PC-3 (cell line): ENCODE measurements around the gene PABPC4L. TPM values are rescaled to one million over a fixed set of nuclear protein-coding genes. Genes with fewer than 3 reads are reported as not detected.
"Not testable (repeated sequence)": the region's sequence is repeated elsewhere in the genome, so short reads cannot be mapped to it uniquely, and the experiment has no call there.

Source experiments
- ATAC-seq: fragments of 200-7000 bp; cut with Tn5 transposase; 2 replicates; pipeline ENCODE4 v1.9.1; 2020; ENCODE audit warnings: mild to moderate bottlenecking, moderate library complexity
- BruUV-seq: library from RNA; stranded (reverse); fragments of 400-500 nt; replicated peaks from 2 replicates; lab custom pipeline; 2021; lab: Mats Ljungman, UMichigan
- CTCF ChIA-PET: fragments of 300-600 bp; sonication (Branson Sonifier 250); formaldehyde crosslinking; loops from one replicate; lab custom pipeline; 2022; ENCODE audit warnings: antibody characterized with exemption; lab: Charles Lee
- POLR2A ChIA-PET: fragments of 300-600 bp; sonication (Branson Sonifier 250); formaldehyde crosslinking; loops from one replicate; lab custom pipeline; 2022; ENCODE audit warnings: antibody characterized with exemption; ENCODE audit not compliant: unreplicated experiment; lab: Charles Lee
- DNase-seq: peaks from one replicate; pipeline ENCODE4 v3.0.0-alpha.2; 2015
- H2AFZ ChIP-seq: fragments of 300-600 bp; sonication (generic); 2 replicates; pipeline ENCODE4 v1.6.0; 2016; ENCODE audit warnings: antibody characterized with exemption, low read length
- H3F3A ChIP-seq: fragments of 300-600 bp; sonication (generic); one replicate; pipeline ENCODE4 v1.6.0; 2017; ENCODE audit warnings: antibody characterized with exemption, low read length, control low read depth, mild to moderate bottlenecking; ENCODE audit not compliant: unreplicated experiment
- H3K27ac ChIP-seq: fragments of 300-600 bp; sonication (generic); 2 replicates; pipeline ENCODE4 v1.5.1; 2016; ENCODE audit warnings: mild to moderate bottlenecking, low read length
- H3K27me3 ChIP-seq: fragments of 300-600 bp; sonication (generic); 2 replicates; pipeline ENCODE4 v1.6.1; 2016; ENCODE audit warnings: low read length, mixed read lengths
- H3K36me3 ChIP-seq: fragments of 300-600 bp; sonication (generic); 2 replicates; pipeline ENCODE4 v1.6.1; 2016; ENCODE audit warnings: low read depth, mixed run types, low read length, mixed read lengths
- H3K4me1 ChIP-seq: fragments of 300-600 bp; sonication (generic); 2 replicates; pipeline ENCODE4 v1.5.1; 2016; ENCODE audit warnings: low read length; ENCODE audit not compliant: insufficient read depth
- H3K4me2 ChIP-seq: fragments of 300-600 bp; sonication (generic); 2 replicates; pipeline ENCODE4 v1.6.0; 2016; ENCODE audit warnings: low read length
- H3K4me3 ChIP-seq: fragments of 300-600 bp; sonication (generic); 2 replicates; pipeline ENCODE4 v1.5.1; 2016; ENCODE audit warnings: mild to moderate bottlenecking, low read length, mixed read lengths
- H3K79me2 ChIP-seq: fragments of 300-600 bp; sonication (generic); 2 replicates; pipeline ENCODE4 v1.6.1; 2017; ENCODE audit warnings: low read length, mixed read lengths
- H3K9ac ChIP-seq: fragments of 300-600 bp; sonication (generic); 2 replicates; pipeline ENCODE4 v1.6.0; 2016; ENCODE audit warnings: mild to moderate bottlenecking, low read length
- H3K9me2 ChIP-seq: fragments of 300-600 bp; sonication (generic); replicated peaks from 2 replicates; pipeline ENCODE4 v1.6.1; 2016; ENCODE audit warnings: mixed run types, low read length, mixed read lengths
- H3K9me3 ChIP-seq: fragments of 300-600 bp; sonication (generic); 2 replicates; pipeline ENCODE4 v1.6.1; 2016; ENCODE audit warnings: low read length, mixed read lengths
- H4K20me1 ChIP-seq: fragments of 300-600 bp; sonication (generic); 2 replicates; pipeline ENCODE4 v1.6.1; 2016; ENCODE audit warnings: low read length, mixed read lengths
- CTCF ChIP-seq: fragments of 300-600 bp; sonication (generic); conservative IDR thresholded peaks from 2 replicates; pipeline ENCODE4 v1.5.1; 2017; ENCODE audit warnings: antibody characterized with exemption, low read depth, mild to moderate bottlenecking, low read length
- EZH2 ChIP-seq: fragments of 300-600 bp; sonication (generic); IDR thresholded peaks from one replicate; pipeline ENCODE4 v1.6.1; 2017; ENCODE audit warnings: antibody characterized with exemption, mild to moderate bottlenecking, low read length; ENCODE audit not compliant: unreplicated experiment
- EZH2phosphoT487 ChIP-seq: fragments of 300-600 bp; sonication (generic); IDR thresholded peaks from 2 replicates; pipeline ENCODE4 v1.6.1; 2018; ENCODE audit warnings: mild to moderate bottlenecking, antibody characterized with exemption, low read length, borderline replicate concordance
- intact Hi-C: fragments of 100-400 bp; cut with micrococcal nuclease; formaldehyde crosslinking; loops from 2 replicates; pipeline ENCODE4 v1.9.0; 2023
- total RNA-seq: library from RNA; depleted of rRNA; stranded (reverse); fragments of >200 nt; gene quantifications from 2 replicates; pipeline ENCODE4 v1.2.3, GENCODE V29; 2014

PABPC4L gene
- total RNA-seq, 1 experiment from 2014 or later, result 0.47 TPM

- no peaks in the 10 kb centered on the region for H3K27me3 ChIP-seq
- no peak overlapping the region for H3K9ac ChIP-seq
- H3K79me2 ChIP-seq, result no peaks in the 10 kb centered on the region
- BruUV-seq, result no TSS peak
- H3K9me3 ChIP-seq, result no peaks in the 10 kb centered on the region
- no peaks in the 10 kb centered on the region for H3F3A ChIP-seq
- no peaks in the 10 kb centered on the region for H4K20me1 ChIP-seq
- DNase-seq (no peak), ATAC-seq (no peak)
- H2AFZ ChIP-seq, result no peak overlapping the region
- TF ChIP-seq CTCF (no peak), EZH2 (no peak), EZH2phosphoT487 (no peak)
- ChIA-PET POLR2A (no interaction called here), CTCF (no interaction called here)
- H3K27ac ChIP-seq, result peak overlapping the region; percentile 65
- H3K4me3 ChIP-seq, result no peak overlapping the region
- H3K4me1 ChIP-seq, result peaks cover 14% of the 10 kb centered on the region
- H3K4me2 ChIP-seq, result no peak overlapping the region
- H3K9me2 ChIP-seq, result no peaks in the 10 kb centered on the region
- intact Hi-C loops, result no loop called here
- no peaks in the 10 kb centered on the region for H3K36me3 ChIP-seq
These were observed 14.2 kb upstream of the PABPC4L start for GRCh38 chr4:134215620-134216344.

- intact Hi-C loops, result loop anchor here (10.0 kb wide), 1 partner anchor 257 kb away; no protein-coding TSS in a partner anchor
- H3K9ac ChIP-seq, H3K4me1 ChIP-seq, BruUV-seq, H3K9me3 ChIP-seq, DNase-seq, ATAC-seq, H4K20me1 ChIP-seq, H3K27ac ChIP-seq, POLR2A ChIA-PET, H3K4me2 ChIP-seq, H3K9me2 ChIP-seq, H3K36me3 ChIP-seq, H3K4me3 ChIP-seq, H2AFZ ChIP-seq, H3F3A ChIP-seq, H3K79me2 ChIP-seq, H3K27me3 ChIP-seq, CTCF ChIA-PET: not testable (repeated sequence)
These were observed 6.4 kb upstream of the PABPC4L start for GRCh38 chr4:134207955-134208354.

GRCh38 chr4:134202166-134202956 lies 772 bp upstream of the PABPC4L start:
- H3K79me2 ChIP-seq, result no peaks in the 10 kb centered on the region
- ATAC-seq, result peak; percentile 18
- peak; percentile 62 for DNase-seq
- peak overlapping the region; percentile 74; the same call in 1 of the 2 replicates for H3K9ac ChIP-seq
- H3K27me3 ChIP-seq, result no peaks in the 10 kb centered on the region
- H3K4me3 ChIP-seq, result peak overlapping the region; percentile 71
- H3K4me2 ChIP-seq, result peak overlapping the region; percentile 89
- H3K4me1 ChIP-seq, result peaks cover 6% of the 10 kb centered on the region
- H3K36me3 ChIP-seq, result no peaks in the 10 kb centered on the region
- ChIA-PET POLR2A (interaction anchor here (0.8 kb wide), 1 partner anchor 176 kb away, joined by 5 read pairs; no protein-coding TSS in a partner anchor), CTCF (interaction anchor here (0.6 kb wide), 1 partner anchor 1056 kb away, joined by 3 read pairs; no protein-coding TSS in a partner anchor)
- no TSS peak for BruUV-seq
- H3F3A ChIP-seq, result peaks cover 5% of the 10 kb centered on the region
- TF ChIP-seq EZH2phosphoT487, result no peak
- TF ChIP-seq EZH2, result no peak
- TF ChIP-seq CTCF, result no peak
- peak overlapping the region; percentile 57 for H3K27ac ChIP-seq
- no peaks in the 10 kb centered on the region for H3K9me3 ChIP-seq
- H2AFZ ChIP-seq, result peak overlapping the region; percentile 89
- no peaks in the 10 kb centered on the region for H4K20me1 ChIP-seq
- H3K9me2 ChIP-seq, result no peaks in the 10 kb centered on the region
- intact Hi-C loops, result loop anchor here (5.0 to 10.0 kb wide), 2 partner anchors 262 to 1055 kb away; partner anchors contain the start of gene PCDH10
